Pancreas (tissue), 10 donors: ENCODE results near the gene MAP1LC3B. TPM values are rescaled to one million over a fixed set of nuclear protein-coding genes. Genes with fewer than 3 reads are reported as not detected.

ENCODE experiments used
- ATAC-seq, 4 donors: fragments of 200-7000 bp; cut with Tn5 transposase; one replicate each; pipeline versions ENCODE4 v1.8.0 to v1.9.1; 2020; ENCODE audit warnings: mild to moderate bottlenecking in 4 of 4, moderate library complexity in 4 of 4
- DNase-seq, 6 donors: peaks; one replicate each; pipeline ENCODE4 v3.0.0-alpha.2; 2020
- FAIRE-seq: peaks from 2 replicates; lab custom pipeline; 2012; peaks lifted over from hg19 to GRCh38; lab: Jason Lieb, UNC
- H3K27ac ChIP-seq, 4 donors: fragments of 200-600 bp; sonication (generic); 1 replicate in 3 of 4; 2 replicates in 1 of 4; pipeline versions ENCODE4 v1.5.0 to v1.8.0; 2020
- H3K27me3 ChIP-seq, 4 donors: fragments of 200-600 bp; one replicate each; pipeline ENCODE4 v1.8.0; 2021
- H3K36me3 ChIP-seq, 3 donors: fragments of 200-600 bp; sonication (generic) in 1 of 3; one replicate each; pipeline versions ENCODE4 v1.5.0 to v1.8.0; 2020 to 2021
- H3K4me1 ChIP-seq, 3 donors: fragments of 200-600 bp; one replicate each; pipeline ENCODE4 v1.8.0; 2021
- H3K4me3 ChIP-seq, 4 donors: fragments of 200-600 bp; sonication (generic) in 2 of 4; one replicate each; pipeline versions ENCODE4 v1.5.0 to v1.8.0; 2020 to 2021
- H3K9me3 ChIP-seq, 4 donors: fragments of 200-600 bp; one replicate each; pipeline ENCODE4 v1.8.0; 2021
- WGBS, 2 donors: extraction: QIAGEN DNeasy Blood & Tissue Kit; methylation state at CpG; one replicate each; pipeline ENCODE4 v1.1.7; 2013; 5-methylcytosine and 5-hydroxymethylcytosine counted together
- intact Hi-C, 3 donors: fragments of 100-400 bp; cut with DNase I; formaldehyde crosslinking; loops; one replicate each; pipeline versions ENCODE4 v1.11.1 to v1.14.2; 2022
- polyA plus RNA-seq, 2 donors: library from polyadenylated mRNA; stranded (reverse); fragments of 200-250 nt; gene quantifications; one replicate each; pipeline ENCODE4 v1.2.3, GENCODE V29; 2013
- total RNA-seq, 6 donors: library from RNA; stranded (reverse); fragmentation: NEBNext Ultra II Directional in 4 of 6; extraction: Animal tissue kit (Norgen Biotek cat#: 25700) in 4 of 6; gene quantifications; one replicate each; pipeline versions ENCODE4 v1.2.1 to v1.2.4, GENCODE V29; 2021 to 2023
- TF ChIP-seq, protein P1 (sequence below), 4 donors: fragments of 200-600 bp; sonication (generic) in 3 of 4; IDR thresholded peaks; one replicate each; pipeline versions ENCODE4 v1.5.0 to v1.8.0; 2021; ENCODE audit warnings: antibody characterized with exemption in 4 of 4
- donor health status: healthy with polysubstance abuse.
- donor health status: DM: no; HTN: no; CAD: no; lungs with moderate emphysema.
- donor health status: DM: no; HTN: no; CAD: no.
- donor health status: control.
- donor health status: control.
- donor health status: Bipolar disorder and iron deficiency.
- donor health status: DM: yes; HTN: yes; CAD: no.
- donor health status: DM: no; HTN: no; CAD: no.
- donor health status: DM: no; HTN: no; CAD: no.
- donor health status: DM: yes; HTN: yes; CAD: no.

MAP1LC3B gene
- total and polyA plus RNA-seq, 8 donors: 13.9 to 35.1 (median 21.7) TPM

DNA sequence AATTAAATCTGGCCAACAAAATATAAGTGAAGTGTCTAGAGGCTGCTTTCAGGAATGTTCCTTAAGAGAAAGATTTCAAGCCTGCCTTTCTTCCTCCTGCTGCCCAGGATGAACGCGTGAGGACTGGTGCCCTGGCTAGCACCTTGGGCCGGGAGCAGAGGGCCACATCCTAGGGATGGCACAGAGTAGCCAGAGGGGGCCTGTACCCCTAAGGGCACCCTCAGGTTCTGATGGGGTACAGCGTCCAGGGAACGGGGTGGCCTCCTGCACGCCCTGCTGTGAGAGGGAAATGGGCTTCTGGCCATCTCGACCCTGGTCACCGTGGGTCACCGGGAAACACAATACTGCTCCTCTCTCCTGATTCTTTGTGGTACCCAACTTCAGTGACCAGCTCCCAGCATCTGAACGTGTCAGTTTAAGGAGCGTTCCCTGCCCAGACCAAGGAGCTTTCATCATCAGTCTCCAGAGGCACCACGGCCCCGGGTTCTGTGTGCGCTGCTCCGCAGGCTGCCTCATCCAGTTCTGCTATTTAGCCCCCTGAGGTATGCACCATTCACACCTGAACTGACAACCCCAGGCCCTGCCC, 40.3 kb downstream of the MAP1LC3B start:
- ATAC-seq (no peak), DNase-seq (no peak), FAIRE-seq (no peak)
- TF ChIP-seq, protein P1, sequence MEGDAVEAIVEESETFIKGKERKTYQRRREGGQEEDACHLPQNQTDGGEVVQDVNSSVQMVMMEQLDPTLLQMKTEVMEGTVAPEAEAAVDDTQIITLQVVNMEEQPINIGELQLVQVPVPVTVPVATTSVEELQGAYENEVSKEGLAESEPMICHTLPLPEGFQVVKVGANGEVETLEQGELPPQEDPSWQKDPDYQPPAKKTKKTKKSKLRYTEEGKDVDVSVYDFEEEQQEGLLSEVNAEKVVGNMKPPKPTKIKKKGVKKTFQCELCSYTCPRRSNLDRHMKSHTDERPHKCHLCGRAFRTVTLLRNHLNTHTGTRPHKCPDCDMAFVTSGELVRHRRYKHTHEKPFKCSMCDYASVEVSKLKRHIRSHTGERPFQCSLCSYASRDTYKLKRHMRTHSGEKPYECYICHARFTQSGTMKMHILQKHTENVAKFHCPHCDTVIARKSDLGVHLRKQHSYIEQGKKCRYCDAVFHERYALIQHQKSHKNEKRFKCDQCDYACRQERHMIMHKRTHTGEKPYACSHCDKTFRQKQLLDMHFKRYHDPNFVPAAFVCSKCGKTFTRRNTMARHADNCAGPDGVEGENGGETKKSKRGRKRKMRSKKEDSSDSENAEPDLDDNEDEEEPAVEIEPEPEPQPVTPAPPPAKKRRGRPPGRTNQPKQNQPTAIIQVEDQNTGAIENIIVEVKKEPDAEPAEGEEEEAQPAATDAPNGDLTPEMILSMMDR (IDR thresholded peaks at IDR 0.05): no peak
- H3K9me3 ChIP-seq: no peaks in the 10 kb centered on the region
- H3K4me1 ChIP-seq: no peaks in the 10 kb centered on the region
- no peak overlapping the region for H3K4me3 ChIP-seq
- H3K36me3 ChIP-seq: peaks cover 0 to 9% (median 0%) of the 10 kb centered on the region in 3 donors
- intact Hi-C loops: no loop called here
- no peak overlapping the region for H3K27ac ChIP-seq
- H3K27me3 ChIP-seq: no peaks in the 10 kb centered on the region
- WGBS, 2 donors: 89 to 90% methylated on average over 15 of the region's 15 CpGs

DNA sequence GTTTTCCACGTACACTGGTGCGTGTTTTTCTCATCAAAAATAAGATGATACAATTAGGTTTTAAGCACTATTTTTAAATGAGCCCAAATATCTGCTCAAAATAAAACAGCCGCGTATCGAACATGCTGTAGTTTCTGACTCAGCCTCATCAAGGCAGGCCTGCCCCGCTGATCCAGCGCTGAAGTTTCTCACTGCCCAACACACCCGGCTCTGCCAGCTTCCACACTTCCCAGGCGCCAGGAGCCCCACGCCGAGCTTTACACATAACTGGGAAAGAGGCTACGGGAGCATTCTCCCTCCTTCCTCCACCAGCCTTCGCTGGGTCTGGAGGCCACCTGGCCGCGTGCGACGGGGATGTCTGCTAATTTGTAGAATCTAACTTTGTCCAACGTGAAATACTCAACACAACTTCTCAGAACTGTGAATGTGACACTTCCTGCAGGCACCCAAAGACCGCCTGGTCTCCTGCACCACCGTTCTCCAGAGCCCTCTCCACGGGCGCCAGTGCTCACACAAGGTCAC, 42.1 kb downstream of the MAP1LC3B start:
- 95% methylated on average over 22 of the region's 22 CpGs for WGBS, 2 donors
- Histone ChIP-seq H3K36me3 (peaks cover 0 to 9% (median 0%) of the 10 kb centered on the region in 3 donors), H3K27ac (no peak overlapping the region), H3K9me3 (no peaks in the 10 kb centered on the region), H3K4me1 (no peaks in the 10 kb centered on the region), H3K4me3 (no peak overlapping the region), H3K27me3 (no peaks in the 10 kb centered on the region)
- no peak for DNase-seq
- intact Hi-C loops: no loop called here
- no peak for FAIRE-seq
- TF ChIP-seq, protein P1 (IDR thresholded peaks at IDR 0.05): no peak
- ATAC-seq: no peak

DNA sequence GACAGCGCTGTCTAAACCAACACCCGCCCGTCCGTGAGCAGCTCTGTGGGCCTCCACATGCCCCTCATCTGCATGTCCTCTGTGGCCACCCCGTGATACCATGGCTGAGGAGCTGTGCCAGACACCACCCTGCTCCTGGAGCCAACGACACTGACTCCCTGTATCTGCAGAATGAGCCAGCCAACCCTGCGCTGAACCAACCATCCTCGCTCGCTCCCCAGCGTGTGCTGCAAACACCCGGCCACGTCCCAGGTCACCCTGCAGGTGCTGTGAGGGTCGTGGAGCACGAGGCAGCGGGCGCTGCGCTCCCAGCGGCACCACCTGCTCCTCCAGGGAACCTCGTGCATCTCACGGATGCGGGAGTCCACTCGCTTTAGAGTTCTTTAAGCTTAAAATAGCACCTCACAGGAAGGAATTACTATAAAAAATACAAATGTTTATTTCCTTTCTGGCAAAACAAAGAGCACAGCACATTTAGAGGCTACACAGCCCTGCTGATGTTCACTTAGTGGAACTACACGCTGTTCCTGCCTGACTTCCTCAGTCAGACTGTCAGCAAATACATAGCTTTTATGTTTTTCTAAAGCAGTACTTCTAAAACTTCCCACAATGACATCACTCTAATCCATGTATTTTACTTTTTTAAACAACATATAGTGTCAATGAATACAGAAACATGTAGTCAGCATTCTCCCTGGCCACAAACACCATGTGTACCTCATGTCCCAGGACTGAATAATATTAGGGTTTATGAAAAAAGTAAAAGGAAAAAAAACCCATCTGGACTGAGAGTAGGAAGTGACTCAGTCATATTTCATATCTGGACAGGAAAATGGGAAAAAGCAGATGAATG, 43.5 kb downstream of the MAP1LC3B start:
- no peaks in the 10 kb centered on the region for H3K27me3 ChIP-seq
- no peak for FAIRE-seq
- no peak for DNase-seq
- H3K4me3 ChIP-seq: no peak overlapping the region
- 85 to 87% methylated on average over 23 of the region's 23 CpGs for WGBS, 2 donors
- H3K4me1 ChIP-seq: no peaks in the 10 kb centered on the region
- intact Hi-C loops: no loop called here
- H3K36me3 ChIP-seq: peaks cover 0 to 9% (median 0%) of the 10 kb centered on the region in 3 donors
- peak in 3 of 4 donors; percentile 39 to 57 (median 44) for ATAC-seq
- TF ChIP-seq, protein P1 (IDR thresholded peaks at IDR 0.05): no peak
- H3K9me3 ChIP-seq: no peaks in the 10 kb centered on the region
- no peak overlapping the region for H3K27ac ChIP-seq

DNA sequence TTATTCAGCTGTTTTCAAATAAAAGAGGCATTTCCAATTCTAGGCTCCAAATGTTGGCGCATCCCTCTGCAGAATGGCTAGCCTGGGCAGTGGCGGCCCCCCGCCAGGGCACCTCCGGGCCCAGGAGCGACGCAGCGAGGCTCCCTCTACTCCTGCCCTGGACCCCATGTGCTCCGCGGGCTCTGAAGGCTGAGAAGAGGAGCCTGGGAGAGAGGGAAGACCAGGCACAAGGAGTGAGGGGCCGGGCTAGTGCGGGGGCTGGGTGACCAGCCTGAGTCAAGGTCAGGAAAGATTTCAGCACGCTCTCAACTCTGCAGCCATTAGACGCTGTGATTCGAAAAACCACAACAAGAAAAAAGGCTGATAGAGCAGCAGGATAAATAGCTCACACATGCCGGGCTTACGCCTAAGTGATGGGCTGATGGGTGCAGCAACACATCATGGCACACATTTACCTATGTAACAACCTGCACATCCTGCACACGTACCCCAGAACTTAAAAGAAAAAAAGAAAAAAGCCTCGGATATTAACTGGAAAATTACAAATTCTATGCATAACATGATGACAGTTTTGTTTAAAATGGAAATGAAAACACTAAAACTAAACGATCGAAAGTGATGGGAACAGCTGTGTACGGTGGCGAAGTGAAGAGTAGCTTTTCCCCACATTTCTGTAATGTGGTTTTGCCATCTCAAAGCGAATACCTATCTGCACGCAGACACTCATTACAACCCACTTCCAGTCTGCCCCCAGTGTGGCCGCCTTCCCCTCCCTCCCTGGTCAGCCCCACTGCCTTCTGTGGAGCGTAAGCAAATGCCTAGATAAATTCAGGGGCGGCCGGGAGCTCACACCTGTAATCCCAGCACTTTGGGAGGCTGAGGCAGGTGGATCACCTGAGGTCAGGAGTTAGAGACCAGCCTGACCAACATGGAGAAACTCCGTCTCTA, 44.4 kb downstream of the MAP1LC3B start:
- peaks cover 0 to 9% (median 0%) of the 10 kb centered on the region in 3 donors for H3K36me3 ChIP-seq
- intact Hi-C loops: no loop called here
- ATAC-seq: peak in 2 of 4 donors; percentile 14 to 42
- TF ChIP-seq, protein P1 (IDR thresholded peaks at IDR 0.05): no peak
- no peak overlapping the region for H3K27ac ChIP-seq
- DNase-seq: no peak
- H3K4me1 ChIP-seq: no peaks in the 10 kb centered on the region
- H3K4me3 ChIP-seq: no peak overlapping the region
- no peaks in the 10 kb centered on the region for H3K9me3 ChIP-seq
- 78 to 85% methylated on average over 29 of the region's 29 CpGs for WGBS, 2 donors
- FAIRE-seq: no peak
- H3K27me3 ChIP-seq: no peaks in the 10 kb centered on the region
